Thymus (tissue), 11 donors: Measurements from ENCODE around the gene ZNF618. TPM values are rescaled to one million over a fixed set of nuclear protein-coding genes. Genes with fewer than 3 reads are reported as not detected.
A peak's percentile ranks its signal among the peaks of the same experiment; 100 is the strongest.

ENCODE experiments used
- DNase-seq, 9 donors: peaks; one replicate each; pipeline ENCODE4 v3.0.0-alpha.2; 2013; ENCODE audit warnings: low spot score in 9 of 9, low read depth in 6 of 9, missing footprints in 1 of 9
- H3K27ac ChIP-seq, 2 donors: one replicate each; pipeline ENCODE4 v1.5.1; 2013; ENCODE audit warnings: control low read depth in 1 of 2, low read depth in 1 of 2, low read length in 1 of 2, mild to moderate bottlenecking in 1 of 2, moderate library complexity in 1 of 2
- H3K27me3 ChIP-seq, 2 donors: one replicate each; pipeline ENCODE4 v1.5.1; 2013; ENCODE audit warnings: low read length in 1 of 2; ENCODE audit not compliant: control insufficient read depth in 2 of 2, insufficient read depth in 1 of 2
- H3K36me3 ChIP-seq, 2 donors: one replicate each; pipeline ENCODE4 v1.5.1; 2013; ENCODE audit warnings: low read length in 1 of 2, mild to moderate bottlenecking in 1 of 2, moderate library complexity in 1 of 2; ENCODE audit not compliant: control insufficient read depth in 2 of 2, insufficient read depth in 2 of 2
- H3K4me1 ChIP-seq, 2 donors: one replicate each; pipeline ENCODE4 v1.5.1; 2013; ENCODE audit warnings: low read length in 2 of 2; ENCODE audit not compliant: control insufficient read depth in 2 of 2, insufficient read depth in 2 of 2
- H3K4me3 ChIP-seq, 2 donors: one replicate each; pipeline ENCODE4 v1.5.1; 2013; ENCODE audit warnings: low read length in 2 of 2, control low read depth in 1 of 2, mild to moderate bottlenecking in 1 of 2
- H3K9me3 ChIP-seq, 2 donors: one replicate each; pipeline ENCODE4 v1.5.1; 2013; ENCODE audit warnings: low read length in 1 of 2, mild to moderate bottlenecking in 1 of 2; ENCODE audit not compliant: control insufficient read depth in 2 of 2, insufficient read depth in 1 of 2
- WGBS: extraction: QIAGEN DNeasy Blood & Tissue Kit; methylation state at CpG from one replicate; pipeline ENCODE4 v1.1.7; 2013; 5-methylcytosine and 5-hydroxymethylcytosine counted together
- polyA plus RNA-seq: library from polyadenylated mRNA; stranded (reverse); fragments of 200-250 nt; gene quantifications from one replicate; pipeline ENCODE4 v1.2.3, GENCODE V29; 2013
- total RNA-seq: library from RNA; stranded (reverse); fragments of 120-200 nt; gene quantifications from one replicate; pipeline ENCODE4 v1.2.4, GENCODE V29; 2013
- donor health status: healthy.

The ZNF618 gene
- total and polyA plus RNA-seq, 2 donors: 1.6 to 1.8 TPM

DNA sequence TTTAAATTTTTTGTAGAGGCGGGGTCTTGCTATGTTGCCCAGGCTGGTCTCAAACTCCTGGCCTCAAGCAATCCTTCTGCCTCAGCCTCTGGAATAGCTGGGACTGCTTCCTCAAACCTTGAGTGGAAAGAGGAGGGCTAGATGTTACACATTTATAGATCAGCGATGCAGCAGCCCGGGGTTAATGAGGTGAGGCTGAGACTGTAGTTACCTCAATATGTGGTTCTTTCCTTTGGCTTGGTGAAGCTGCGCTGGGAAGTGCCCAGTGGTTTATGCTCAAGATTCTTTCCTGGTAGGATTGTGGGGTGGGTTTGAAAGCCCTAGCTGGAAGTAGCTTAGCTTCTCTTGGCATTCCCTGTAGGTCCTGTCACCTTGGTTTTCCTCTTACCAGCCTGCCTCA lies 22.5 kb downstream of the ZNF618 start:
- Histone ChIP-seq H3K9me3 (no peaks in the 10 kb centered on the region), H3K27me3 (no peaks in the 10 kb centered on the region), H3K4me1 (no peaks in the 10 kb centered on the region), H3K27ac (no peak overlapping the region), H3K4me3 (no peak overlapping the region), H3K36me3 (no peaks in the 10 kb centered on the region)
- 97% methylated on average over 4 of the region's 4 CpGs for WGBS
- DNase-seq: no peak

DNA sequence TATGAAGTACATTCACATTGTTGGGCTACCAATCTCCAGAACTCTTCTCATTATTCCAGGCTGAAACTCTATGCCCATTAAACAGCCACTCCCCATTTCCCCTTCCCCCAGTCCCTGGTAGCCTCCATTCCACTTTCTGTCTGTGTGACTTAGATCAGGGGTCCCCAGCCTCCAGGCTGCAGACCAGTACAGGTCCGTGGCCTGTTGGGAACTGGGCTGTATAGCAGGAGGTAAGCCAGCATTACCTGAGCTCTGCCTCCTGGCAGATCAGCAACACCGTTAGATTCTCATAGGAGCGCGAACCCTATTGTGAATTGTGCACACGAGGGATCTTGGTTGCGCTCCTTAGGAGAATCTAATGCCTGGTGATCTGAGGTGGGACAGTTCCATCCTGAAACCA lies 23.1 kb downstream of the ZNF618 start:
- no peaks in the 10 kb centered on the region for H3K36me3 ChIP-seq
- H3K4me1 ChIP-seq: no peaks in the 10 kb centered on the region
- no peaks in the 10 kb centered on the region for H3K27me3 ChIP-seq
- H3K9me3 ChIP-seq: no peaks in the 10 kb centered on the region
- 99% methylated on average over 6 of the region's 6 CpGs for WGBS
- H3K4me3 ChIP-seq: no peak overlapping the region
- no peak overlapping the region for H3K27ac ChIP-seq
- DNase-seq: no peak

DNA sequence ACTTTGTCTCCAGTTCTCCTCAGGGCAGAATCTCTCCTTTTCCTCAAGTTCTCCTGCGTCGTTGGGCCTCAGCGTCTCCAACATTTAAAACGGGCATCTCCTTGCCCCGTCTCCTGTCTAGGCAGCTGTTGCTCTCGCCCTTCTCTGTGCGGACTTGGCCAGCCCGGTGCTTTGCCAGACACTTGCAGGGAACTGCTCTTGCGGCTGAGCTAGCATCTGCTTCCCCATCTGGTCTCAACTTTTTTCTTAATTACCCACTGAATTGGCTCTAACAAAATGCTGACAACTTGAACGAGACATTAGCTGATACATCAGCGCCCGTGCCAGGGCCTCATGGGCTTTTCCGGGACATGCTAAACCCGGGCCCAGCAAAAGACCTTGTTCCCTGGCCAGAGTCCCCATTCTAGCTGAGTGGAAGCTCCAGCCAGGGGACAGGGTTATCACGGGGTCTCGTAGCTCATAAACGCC lies 25.1 kb downstream of the ZNF618 start:
- H3K36me3 ChIP-seq: no peaks in the 10 kb centered on the region
- WGBS: 98% methylated on average over 17 of the region's 17 CpGs
- no peak overlapping the region for H3K4me3 ChIP-seq
- H3K27me3 ChIP-seq: no peaks in the 10 kb centered on the region
- no peak for DNase-seq
- H3K27ac ChIP-seq: no peak overlapping the region
- H3K4me1 ChIP-seq: peaks cover 0 to 5% of the 10 kb centered on the region in 2 donors
- H3K9me3 ChIP-seq: no peaks in the 10 kb centered on the region

DNA sequence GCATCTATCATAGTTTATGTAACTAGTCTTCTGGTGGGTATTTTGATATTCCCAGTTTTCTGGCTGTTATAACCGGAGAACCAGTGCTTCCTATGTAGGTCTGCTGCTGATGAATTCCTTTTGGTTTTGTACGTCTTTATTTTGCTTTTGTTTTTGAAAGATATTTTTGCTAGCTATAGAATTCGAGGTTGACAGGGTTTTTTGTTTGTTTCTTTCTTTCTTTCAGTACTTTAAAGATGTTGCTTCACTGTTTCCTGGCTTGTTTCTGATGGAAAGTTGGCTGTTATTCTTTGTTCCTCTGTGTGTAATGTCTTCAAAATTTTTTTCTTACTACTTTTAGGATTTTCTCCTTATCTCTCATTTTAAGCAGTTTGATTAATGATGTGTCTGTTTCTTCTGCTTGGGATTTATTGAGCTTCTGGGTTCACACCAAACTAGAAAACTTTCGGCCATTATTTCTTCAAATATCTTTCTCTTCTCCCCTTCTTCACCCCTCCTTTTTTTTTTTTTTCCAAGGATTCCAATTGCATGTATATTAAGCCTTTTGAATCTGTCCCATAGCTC lies 27.5 kb downstream of the ZNF618 start:
- Histone ChIP-seq H3K9me3 (no peaks in the 10 kb centered on the region), H3K27me3 (no peaks in the 10 kb centered on the region), H3K4me1 (peaks cover 0 to 13% of the 10 kb centered on the region in 2 donors), H3K27ac (no peak overlapping the region), H3K4me3 (no peak overlapping the region), H3K36me3 (no peaks in the 10 kb centered on the region)
- 98% methylated on average over 4 of the region's 4 CpGs for WGBS
- DNase-seq: no peak

DNA sequence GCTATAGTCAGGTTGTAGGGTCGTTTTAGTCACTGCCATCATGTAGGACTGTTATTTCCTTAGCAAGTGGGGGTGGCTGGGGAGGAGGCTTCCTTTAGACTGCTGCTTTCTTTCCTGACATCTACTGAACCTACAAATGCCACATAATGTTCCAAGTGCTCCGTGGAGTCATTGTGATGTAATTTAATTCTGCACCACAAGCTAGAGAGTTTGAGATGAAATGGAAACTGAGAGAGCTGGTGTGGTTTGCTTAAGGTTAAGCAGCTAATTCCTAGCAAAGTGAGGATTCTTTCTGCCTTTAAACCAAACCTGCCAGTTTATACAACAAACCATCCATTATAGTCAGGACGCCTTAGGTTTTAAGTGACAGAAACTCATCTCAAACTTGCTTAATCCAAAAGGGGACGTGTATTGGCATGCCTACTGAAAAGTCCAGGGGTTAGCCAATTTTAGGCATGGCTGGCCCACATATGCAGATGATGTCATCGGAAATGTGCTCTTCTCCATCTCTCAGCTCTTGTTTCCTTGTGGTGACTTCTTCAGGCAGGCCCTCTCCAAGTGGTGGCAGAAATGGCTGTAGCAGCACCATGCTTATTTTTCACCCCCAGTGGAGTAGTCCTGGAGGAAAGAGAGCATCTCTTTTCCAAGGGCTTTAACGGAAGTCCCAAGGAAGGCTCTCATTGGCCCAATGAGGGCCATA lies 30.5 kb downstream of the ZNF618 start:
- H3K4me3 ChIP-seq: no peak overlapping the region
- peaks cover 0 to 13% of the 10 kb centered on the region in 2 donors for H3K4me1 ChIP-seq
- H3K27ac ChIP-seq: peak overlapping the region; percentile 64 to 69
- peak in 1 of 9 donors; percentile 9 for DNase-seq
- no peaks in the 10 kb centered on the region for H3K9me3 ChIP-seq
- H3K27me3 ChIP-seq: no peaks in the 10 kb centered on the region
- H3K36me3 ChIP-seq: no peaks in the 10 kb centered on the region
- 91% methylated on average over 6 of the region's 6 CpGs for WGBS

DNA sequence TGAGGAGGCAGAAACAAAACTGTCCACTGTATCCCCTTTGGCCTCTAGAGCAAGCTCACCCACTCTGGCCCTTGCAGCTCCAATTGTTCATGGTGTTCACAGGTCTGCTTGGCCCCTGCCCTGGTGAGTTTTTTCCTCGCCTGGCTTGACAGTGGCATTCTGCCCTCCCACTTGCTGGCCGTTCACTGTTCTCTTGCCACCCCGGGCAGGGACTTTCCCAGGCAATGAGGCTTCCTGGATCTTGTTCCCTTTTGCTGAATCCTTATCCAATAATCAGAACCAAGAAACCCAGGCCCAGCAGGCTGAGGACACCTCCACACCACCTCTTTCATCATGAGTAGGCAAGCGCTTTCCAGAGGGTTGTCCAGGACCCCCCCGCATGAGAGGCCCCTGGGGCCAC lies 31.2 kb downstream of the ZNF618 start:
- Histone ChIP-seq H3K36me3 (no peaks in the 10 kb centered on the region), H3K27ac (peak overlapping the region in 1 of 2 donors; percentile 69), H3K4me3 (no peak overlapping the region), H3K4me1 (peaks cover 0 to 13% of the 10 kb centered on the region in 2 donors), H3K27me3 (no peaks in the 10 kb centered on the region), H3K9me3 (no peaks in the 10 kb centered on the region)
- WGBS: 97% methylated on average over 5 of the region's 5 CpGs
- no peak for DNase-seq

DNA sequence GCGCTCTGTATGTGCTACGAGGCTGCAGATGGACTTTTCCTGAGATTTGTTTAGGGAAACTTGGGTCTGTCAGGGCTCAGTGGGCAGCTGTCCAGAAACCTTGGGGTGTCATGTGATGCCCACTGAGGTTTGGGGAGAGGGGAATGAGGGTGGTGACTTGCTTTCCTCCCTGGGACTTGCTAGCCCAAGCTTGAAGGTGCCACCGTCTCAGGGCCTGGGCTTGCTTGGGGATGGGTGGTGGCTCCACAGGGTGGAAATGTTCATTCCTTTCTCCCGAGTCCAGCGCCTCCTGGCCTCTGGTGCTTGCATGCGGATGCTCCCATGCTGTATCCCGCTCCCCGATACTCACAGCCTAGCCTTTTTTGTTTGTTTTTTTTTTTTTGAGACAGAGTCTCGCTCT lies 33.3 kb downstream of the ZNF618 start:
- no peak overlapping the region for H3K4me3 ChIP-seq
- no peak for DNase-seq
- 96% methylated on average over 9 of the region's 9 CpGs for WGBS
- no peak overlapping the region for H3K27ac ChIP-seq
- H3K9me3 ChIP-seq: no peaks in the 10 kb centered on the region
- peaks cover 0 to 13% of the 10 kb centered on the region in 2 donors for H3K4me1 ChIP-seq
- no peaks in the 10 kb centered on the region for H3K36me3 ChIP-seq
- H3K27me3 ChIP-seq: no peaks in the 10 kb centered on the region

DNA sequence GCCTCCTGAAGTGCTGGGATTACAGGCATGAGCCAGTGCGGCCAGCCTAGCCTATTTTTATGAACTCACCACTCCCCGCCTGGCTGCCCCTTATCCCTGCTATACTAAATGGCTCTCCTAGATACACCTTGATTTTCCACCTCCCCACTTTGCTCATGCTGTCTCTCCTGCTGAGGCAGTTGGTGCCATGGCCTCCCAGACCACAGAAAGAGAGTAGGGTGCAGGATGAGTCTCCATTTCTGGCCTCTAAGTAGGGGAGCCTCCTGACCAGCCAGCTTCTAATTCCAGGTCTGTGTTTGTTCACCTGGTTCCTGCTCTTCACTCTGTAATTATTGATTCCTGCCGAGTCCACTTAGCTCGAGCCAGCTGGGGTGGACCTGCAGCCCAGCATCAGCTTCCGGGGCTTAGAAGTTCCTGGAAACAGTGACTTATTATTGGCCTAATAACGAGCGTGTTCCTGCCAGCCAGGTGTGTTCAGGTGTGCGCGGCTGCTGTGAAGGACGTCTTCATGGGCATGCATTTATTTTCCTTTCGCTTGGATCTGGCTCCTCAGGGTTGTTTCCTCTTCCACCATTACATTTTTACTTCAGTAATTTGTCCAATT lies 34.0 kb downstream of the ZNF618 start:
- WGBS: 90% methylated on average over 11 of the region's 11 CpGs
- Histone ChIP-seq H3K4me1 (peaks cover 0 to 13% of the 10 kb centered on the region in 2 donors), H3K9me3 (no peaks in the 10 kb centered on the region)

DNA sequence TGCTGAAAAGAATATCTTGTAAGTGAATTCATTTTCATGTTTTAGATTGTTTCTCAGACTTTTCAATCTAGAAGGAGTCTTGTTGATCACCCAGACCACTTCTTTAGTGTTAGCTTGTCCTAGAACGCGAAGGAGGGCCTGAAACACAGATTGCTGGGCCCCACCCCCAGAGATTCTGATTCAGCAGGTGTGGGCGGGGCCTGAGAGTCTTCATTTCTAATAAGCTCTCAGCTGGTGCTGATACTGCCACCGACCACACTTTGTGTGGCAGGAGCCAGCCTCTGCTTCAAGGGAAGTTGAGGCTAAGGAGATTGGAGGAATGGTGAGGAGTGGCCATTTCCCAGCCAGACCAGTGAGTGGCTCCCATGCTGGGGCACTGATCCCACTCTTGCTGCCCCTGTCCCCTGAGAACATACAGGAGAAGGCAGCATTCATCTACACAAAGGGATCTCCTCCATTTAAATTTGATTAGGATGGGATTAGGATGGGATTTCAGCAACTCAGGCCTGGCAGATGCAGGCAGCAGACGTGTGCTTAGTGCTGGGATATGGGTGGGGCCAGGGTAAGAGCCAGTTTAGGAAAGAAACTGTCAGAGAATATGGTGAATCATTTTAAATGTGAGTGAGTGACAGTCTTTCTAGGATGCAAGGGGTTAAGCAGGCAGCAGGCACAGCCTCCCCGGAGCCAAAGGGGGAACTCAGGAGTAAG lies 35.9 kb downstream of the ZNF618 start:
- no peak overlapping the region for H3K4me3 ChIP-seq

More for the DNA sequence above, 34.0 kb downstream of the ZNF618 start:
- Histone ChIP-seq H3K36me3 (no peaks in the 10 kb centered on the region), H3K27me3 (no peaks in the 10 kb centered on the region), H3K4me3 (no peak overlapping the region), H3K27ac (peak overlapping the region in 1 of 2 donors; percentile 47)
- no peak for DNase-seq

More for the DNA sequence above, 35.9 kb downstream of the ZNF618 start:
- Histone ChIP-seq H3K9me3 (no peaks in the 10 kb centered on the region), H3K4me1 (peaks cover 0 to 8% of the 10 kb centered on the region in 2 donors), H3K27me3 (no peaks in the 10 kb centered on the region), H3K36me3 (no peaks in the 10 kb centered on the region), H3K27ac (no peak overlapping the region)
- no peak for DNase-seq
- WGBS: 93% methylated on average over 6 of the region's 6 CpGs
